ENCODE measurements around the gene ZNF549. TPM values are rescaled to one million over a fixed set of nuclear protein-coding genes. Genes with fewer than 3 reads are reported as not detected.

The ZNF549 gene
- total RNA-seq, 4 donors from 2014 or later: 4.4 to 5.5 (median 4.9) TPM

- intact Hi-C loops (cut with DNase I; ENCODE audit: low total_unique reads): no loop called here
- WGBS, 2 donors: 88 to 91% methylated on average over 5 of the region's 5 CpGs
- no peak overlapping the region for H3K4me3 ChIP-seq (ENCODE audit: low read depth, poor library complexity, severe bottlenecking)
- TF ChIP-seq CTCF (IDR thresholded peaks at IDR 0.05): no peak
- TF ChIP-seq POLR2A (IDR thresholded peaks at IDR 0.05): no peak
- DNase-seq (ENCODE audit: low spot score in 2 of 2): no peak
Measured at GRCh38 chr19:57557659-57558058, 30.5 kb downstream of the ZNF549 start.

- WGBS, 2 donors: 36 to 40% methylated on average over 6 of the region's 6 CpGs
- intact Hi-C loops (cut with DNase I; ENCODE audit: low total_unique reads): no loop called here
- H3K4me3 ChIP-seq (ENCODE audit: low read depth, poor library complexity, severe bottlenecking): no peak overlapping the region
- TF ChIP-seq POLR2A (IDR thresholded peaks at IDR 0.05) (no peak), CTCF (IDR thresholded peaks at IDR 0.05) (no peak)
- DNase-seq (ENCODE audit: low spot score in 2 of 2): no peak
Measured at GRCh38 chr19:57558525-57558924, 31.4 kb downstream of the ZNF549 start.

- 0 to 1% methylated on average over 22 of the region's 22 CpGs for WGBS, 2 donors
- DNase-seq (ENCODE audit: low spot score in 2 of 2): no peak
- TF ChIP-seq CTCF (IDR thresholded peaks at IDR 0.05): no peak
- TF ChIP-seq POLR2A (IDR thresholded peaks at IDR 0.05): no peak
- intact Hi-C loops (cut with DNase I; ENCODE audit: low total_unique reads): no loop called here
- peak overlapping the region; percentile 69 for H3K4me3 ChIP-seq (ENCODE audit: low read depth, poor library complexity, severe bottlenecking)
Measured at GRCh38 chr19:57559008-57559403, 31.9 kb downstream of the ZNF549 start.

GRCh38 chr19:57559404-57560025 is 32.4 kb downstream of the ZNF549 start, which contains the start of gene ZNF550:
ZNF550 (minus strand) TSS chr19:57559863; CDS start chr19:57559682, 181 bp downstream.
- DNase-seq (ENCODE audit: low spot score in 2 of 2): peak; percentile 90 to 97
- TF ChIP-seq CTCF (IDR thresholded peaks at IDR 0.05): no peak
- no peak for TF ChIP-seq POLR2A (IDR thresholded peaks at IDR 0.05)

GRCh38 chr19:57560049-57560491 is 32.9 kb downstream of the ZNF549 start:
- TF ChIP-seq CTCF (IDR thresholded peaks at IDR 0.05) (no peak), POLR2A (IDR thresholded peaks at IDR 0.05) (no peak)
- peak overlapping the region; percentile 69 for H3K4me3 ChIP-seq (ENCODE audit: low read depth, poor library complexity, severe bottlenecking)
- no peak for DNase-seq (ENCODE audit: low spot score in 2 of 2)
- intact Hi-C loops (cut with DNase I; ENCODE audit: low total_unique reads): no loop called here
- WGBS, 2 donors: 29 to 33% methylated on average over 23 of the region's 23 CpGs

More at GRCh38 chr19:57559404-57560025, 32.4 kb downstream of the ZNF549 start, which contains the start of gene ZNF550:
- H3K4me3 ChIP-seq (ENCODE audit: low read depth, poor library complexity, severe bottlenecking): peak within 1 kb of the TSS; percentile 69
- WGBS, 2 donors: 1 to 2% methylated on average over 25 to 43 of the region's 56 CpGs
- intact Hi-C loops (cut with DNase I; ENCODE audit: low total_unique reads): no loop called here

- WGBS, 2 donors: 70% methylated on average over 1 of the region's 1 CpG
- intact Hi-C loops (cut with DNase I; ENCODE audit: low total_unique reads): no loop called here
- H3K4me3 ChIP-seq (ENCODE audit: low read depth, poor library complexity, severe bottlenecking): no peak overlapping the region
- no peak for TF ChIP-seq POLR2A (IDR thresholded peaks at IDR 0.05)
- no peak for TF ChIP-seq CTCF (IDR thresholded peaks at IDR 0.05)
- no peak for DNase-seq (ENCODE audit: low spot score in 2 of 2)
Measured at GRCh38 chr19:57563547-57563946, 36.4 kb downstream of the ZNF549 start.
